ENCODE results near the gene ING5. TPM values are rescaled to one million over a fixed set of nuclear protein-coding genes. Genes with fewer than 3 reads are reported as not detected.
A peak's percentile ranks its signal among the peaks of the same experiment; 100 is the strongest.

Gene ING5
- total RNA-seq, 4 donors from 2014 or later, result 6.8 to 50.0 (median 27.9) TPM

- H3K4me1 ChIP-seq, result no peaks in the 10 kb centered on the region
- intact Hi-C loops (cut with DNase I; ENCODE audit: low total_unique reads), result no loop called here
- no peak for TF ChIP-seq POLR2A (IDR thresholded peaks at IDR 0.05)
- TF ChIP-seq CTCF (IDR thresholded peaks at IDR 0.05), result no peak
- no peaks in the 10 kb centered on the region for H3K9me3 ChIP-seq
- DNase-seq, result no peak
- H3K36me3 ChIP-seq, result no peaks in the 10 kb centered on the region
- no peak overlapping the region for H3K27ac ChIP-seq
- H3K4me3 ChIP-seq, result no peak overlapping the region
- H3K27me3 ChIP-seq, result no peaks in the 10 kb centered on the region
These were observed 46.2 kb upstream of the ING5 start for GRCh38 chr2:241655516-241656189.

- H3K27ac ChIP-seq, result no peak overlapping the region
- TF ChIP-seq CTCF (IDR thresholded peaks at IDR 0.05) (no peak), POLR2A (IDR thresholded peaks at IDR 0.05) (no peak)
- intact Hi-C loops (cut with DNase I; ENCODE audit: low total_unique reads), result no loop called here
- DNase-seq, result no peak
- no peak overlapping the region for H3K4me3 ChIP-seq
- H3K36me3 ChIP-seq, result no peaks in the 10 kb centered on the region
- H3K4me1 ChIP-seq, result no peaks in the 10 kb centered on the region
- no peaks in the 10 kb centered on the region for H3K27me3 ChIP-seq
- H3K9me3 ChIP-seq, result no peaks in the 10 kb centered on the region
These were observed 45.6 kb upstream of the ING5 start for GRCh38 chr2:241656190-241656741.

GRCh38 chr2:241657786-241658254 lies 44.0 kb upstream of the ING5 start:
- Histone ChIP-seq H3K27ac (no peak overlapping the region), H3K4me1 (no peaks in the 10 kb centered on the region), H3K36me3 (no peaks in the 10 kb centered on the region), H3K27me3 (no peaks in the 10 kb centered on the region), H3K4me3 (no peak overlapping the region), H3K9me3 (no peaks in the 10 kb centered on the region)
- intact Hi-C loops (cut with DNase I; ENCODE audit: low total_unique reads), result no loop called here
- no peak for DNase-seq
- TF ChIP-seq CTCF (IDR thresholded peaks at IDR 0.05) (no peak), POLR2A (IDR thresholded peaks at IDR 0.05) (no peak)

- no peak overlapping the region for H3K27ac ChIP-seq
- intact Hi-C loops (cut with DNase I; ENCODE audit: low total_unique reads), result no loop called here
- no peaks in the 10 kb centered on the region for H3K9me3 ChIP-seq
- no peaks in the 10 kb centered on the region for H3K36me3 ChIP-seq
- DNase-seq, result no peak
- H3K4me3 ChIP-seq, result no peak overlapping the region
- no peaks in the 10 kb centered on the region for H3K27me3 ChIP-seq
- TF ChIP-seq CTCF (IDR thresholded peaks at IDR 0.05) (no peak), POLR2A (IDR thresholded peaks at IDR 0.05) (no peak)
- H3K4me1 ChIP-seq, result no peaks in the 10 kb centered on the region
These were observed 43.5 kb upstream of the ING5 start for GRCh38 chr2:241658296-241658695.

GRCh38 chr2:241659150-241659739 lies 42.6 kb upstream of the ING5 start:
- no peaks in the 10 kb centered on the region for H3K36me3 ChIP-seq

More at GRCh38 chr2:241659150-241659739, 42.6 kb upstream of the ING5 start:
- H3K27me3 ChIP-seq, result no peaks in the 10 kb centered on the region
- H3K27ac ChIP-seq, result no peak overlapping the region
- no peaks in the 10 kb centered on the region for H3K9me3 ChIP-seq
- intact Hi-C loops (cut with DNase I; ENCODE audit: low total_unique reads), result no loop called here
- H3K4me1 ChIP-seq, result no peaks in the 10 kb centered on the region
- TF ChIP-seq POLR2A (IDR thresholded peaks at IDR 0.05), result no peak
- TF ChIP-seq CTCF (IDR thresholded peaks at IDR 0.05), result peak; percentile 39 to 64 (median 52)
- peak; percentile 59 to 66 for DNase-seq
- H3K4me3 ChIP-seq, result no peak overlapping the region

All from uterus (tissue), 4 donors.